Sigmoid colon (tissue), 7 donors: ENCODE data around the gene AK8. TPM values are rescaled to one million over a fixed set of nuclear protein-coding genes. Genes with fewer than 3 reads are reported as not detected.

Experiments used
- DNase-seq: peaks from one replicate; pipeline ENCODE4 v3.0.0-alpha.2; 2019
- H3K27ac ChIP-seq, 4 donors: fragments of 200-600 bp; sonication (generic); one replicate each; pipeline ENCODE4 v1.5.1; 2016 to 2019; ENCODE audit warnings: mild to moderate bottlenecking in 1 of 4
- H3K27me3 ChIP-seq, 3 donors: fragments of 200-600 bp; sonication (generic); one replicate each; pipeline ENCODE4 v1.5.1; 2019; ENCODE audit warnings: mild to moderate bottlenecking in 1 of 3
- H3K36me3 ChIP-seq, 4 donors: fragments of 200-600 bp; sonication (generic); one replicate each; pipeline ENCODE4 v1.5.1; 2016 to 2019
- H3K4me1 ChIP-seq, 4 donors: fragments of 200-600 bp; sonication (generic); one replicate each; pipeline ENCODE4 v1.5.1; 2017 to 2019
- H3K4me3 ChIP-seq, 4 donors: fragments of 200-600 bp; sonication (generic); one replicate each; pipeline ENCODE4 v1.5.1; 2017 to 2019; ENCODE audit warnings: mild to moderate bottlenecking in 2 of 4, moderate library complexity in 1 of 4
- H3K9me3 ChIP-seq, 4 donors: fragments of 200-600 bp in 3 of 4; sonication (generic) in 3 of 4; one replicate each; pipeline versions ENCODE4 v1.5.1 to v1.6.1; 2013 to 2019
- CTCF ChIP-seq, 4 experiments: fragments of 450-650 bp in 3 of 4; fragments of 200-600 bp in 1 of 4; IDR thresholded peaks; one replicate each; pipeline ENCODE4 v1.5.1; 2016 to 2019; ENCODE audit warnings: antibody characterized with exemption in 4 of 4, mild to moderate bottlenecking in 3 of 4, moderate library complexity in 2 of 4
- EP300 ChIP-seq, 4 donors: sonication (generic); formaldehyde crosslinking; IDR thresholded peaks; one replicate each; pipeline ENCODE4 v1.6.1; 2017; ENCODE audit warnings: antibody characterized with exemption in 4 of 4
- POLR2A ChIP-seq, 2 donors: fragments of 450-650 bp; IDR thresholded peaks; one replicate each; pipeline ENCODE4 v1.6.1; 2016; ENCODE audit warnings: antibody characterized with exemption in 2 of 2, mild to moderate bottlenecking in 2 of 2, moderate library complexity in 2 of 2
- POLR2AphosphoS5 ChIP-seq, 4 donors: sonication (generic); formaldehyde crosslinking; IDR thresholded peaks; one replicate each; pipeline ENCODE4 v1.6.1; 2017; ENCODE audit warnings: antibody characterized with exemption in 4 of 4
- WGBS, 2 donors: extraction: QIAGEN DNeasy Blood & Tissue Kit; methylation state at CpG; one replicate each; pipeline ENCODE4 v1.1.7; 2013; 5-methylcytosine and 5-hydroxymethylcytosine counted together
- intact Hi-C: fragments of 100-400 bp; cut with DNase I; formaldehyde crosslinking; loops from one replicate; pipeline ENCODE4 v1.15.1; 2023
- polyA plus RNA-seq, 3 donors: library from polyadenylated mRNA; stranded (reverse); fragments of 200-250 nt; gene quantifications; one replicate each; pipeline ENCODE4 v1.2.3, GENCODE V29; 2013
- total RNA-seq, 4 donors: library from RNA; depleted of rRNA; stranded (reverse); fragments of >200 nt; gene quantifications; one replicate each; pipeline ENCODE4 v1.1.0, GENCODE V29; 2016
- donor health status: healthy with polysubstance abuse.
- donor health status: Bipolar disorder and iron deficiency.
- donor health status: healthy.

Gene AK8
- total and polyA plus RNA-seq, 7 donors = 0.25 to 1.2 (median 0.59) TPM; not detected in 3

- Histone ChIP-seq H3K4me1 (no peaks in the 10 kb centered on the region), H3K36me3 (no peaks in the 10 kb centered on the region), H3K27ac (no peak overlapping the region), H3K4me3 (no peak overlapping the region), H3K27me3 (peaks cover 0 to 4% (median 0%) of the 10 kb centered on the region in 3 donors), H3K9me3 (no peaks in the 10 kb centered on the region)
- 94 to 95% methylated on average over 5 of the region's 5 CpGs for WGBS, 2 donors
- intact Hi-C loops = no loop called here
- DNase-seq = peak; percentile 48
- TF ChIP-seq POLR2A (IDR thresholded peaks at IDR 0.05) (no peak), POLR2AphosphoS5 (IDR thresholded peaks at IDR 0.05) (no peak), EP300 (IDR thresholded peaks at IDR 0.05) (no peak), CTCF (IDR thresholded peaks at IDR 0.05) (no peak)
Measured at GRCh38 chr9:132827366-132827765, 50.7 kb downstream of the AK8 start.

GRCh38 chr9:132826621-132827365, 51.3 kb downstream of the AK8 start:
- 60 to 81% methylated on average over 13 of the region's 13 CpGs for WGBS, 2 donors
- peak; percentile 46 for DNase-seq
- no peaks in the 10 kb centered on the region for H3K4me1 ChIP-seq
- intact Hi-C loops = no loop called here
- peaks cover 0 to 4% (median 0%) of the 10 kb centered on the region in 3 donors for H3K27me3 ChIP-seq
- H3K36me3 ChIP-seq = no peaks in the 10 kb centered on the region
- no peak overlapping the region for H3K4me3 ChIP-seq
- H3K9me3 ChIP-seq = no peaks in the 10 kb centered on the region
- H3K27ac ChIP-seq = no peak overlapping the region
- no peak for TF ChIP-seq POLR2AphosphoS5 (IDR thresholded peaks at IDR 0.05)
- TF ChIP-seq POLR2A (IDR thresholded peaks at IDR 0.05) = no peak
- TF ChIP-seq EP300 (IDR thresholded peaks at IDR 0.05) = no peak
- no peak for TF ChIP-seq CTCF (IDR thresholded peaks at IDR 0.05)

GRCh38 chr9:132826131-132826530, 52.0 kb downstream of the AK8 start:
- peaks cover 0 to 2% (median 0%) of the 10 kb centered on the region in 3 donors for H3K27me3 ChIP-seq
- WGBS, 2 donors = 89 to 91% methylated on average over 12 of the region's 12 CpGs
- no peak for TF ChIP-seq POLR2AphosphoS5 (IDR thresholded peaks at IDR 0.05)
- TF ChIP-seq EP300 (IDR thresholded peaks at IDR 0.05) = no peak
- TF ChIP-seq POLR2A (IDR thresholded peaks at IDR 0.05) = no peak
- TF ChIP-seq CTCF (IDR thresholded peaks at IDR 0.05) = no peak
- H3K9me3 ChIP-seq = no peaks in the 10 kb centered on the region
- H3K4me1 ChIP-seq = no peaks in the 10 kb centered on the region
- H3K36me3 ChIP-seq = no peaks in the 10 kb centered on the region
- DNase-seq = peak; percentile 35
- intact Hi-C loops = no loop called here
- H3K27ac ChIP-seq = no peak overlapping the region
- H3K4me3 ChIP-seq = no peak overlapping the region

- Histone ChIP-seq H3K27me3 (no peaks in the 10 kb centered on the region), H3K4me1 (no peaks in the 10 kb centered on the region), H3K4me3 (no peak overlapping the region), H3K9me3 (no peaks in the 10 kb centered on the region), H3K27ac (no peak overlapping the region), H3K36me3 (no peaks in the 10 kb centered on the region)
- DNase-seq = peak; percentile 27
- TF ChIP-seq POLR2AphosphoS5 (IDR thresholded peaks at IDR 0.05) (no peak), EP300 (IDR thresholded peaks at IDR 0.05) (no peak), CTCF (IDR thresholded peaks at IDR 0.05) (no peak), POLR2A (IDR thresholded peaks at IDR 0.05) (no peak)
- intact Hi-C loops = no loop called here
- WGBS, 2 donors = 49 to 71% methylated on average over 10 of the region's 10 CpGs
Measured at GRCh38 chr9:132825430-132825829, 52.7 kb downstream of the AK8 start.
